ENCODE data around the gene ATP5ME. TPM values are rescaled to one million over a fixed set of nuclear protein-coding genes. Genes with fewer than 3 reads are reported as not detected.

The ATP5ME gene
- total RNA-seq, 4 donors from 2014 or later: 74.5 to 126 (median 103) TPM

DNA sequence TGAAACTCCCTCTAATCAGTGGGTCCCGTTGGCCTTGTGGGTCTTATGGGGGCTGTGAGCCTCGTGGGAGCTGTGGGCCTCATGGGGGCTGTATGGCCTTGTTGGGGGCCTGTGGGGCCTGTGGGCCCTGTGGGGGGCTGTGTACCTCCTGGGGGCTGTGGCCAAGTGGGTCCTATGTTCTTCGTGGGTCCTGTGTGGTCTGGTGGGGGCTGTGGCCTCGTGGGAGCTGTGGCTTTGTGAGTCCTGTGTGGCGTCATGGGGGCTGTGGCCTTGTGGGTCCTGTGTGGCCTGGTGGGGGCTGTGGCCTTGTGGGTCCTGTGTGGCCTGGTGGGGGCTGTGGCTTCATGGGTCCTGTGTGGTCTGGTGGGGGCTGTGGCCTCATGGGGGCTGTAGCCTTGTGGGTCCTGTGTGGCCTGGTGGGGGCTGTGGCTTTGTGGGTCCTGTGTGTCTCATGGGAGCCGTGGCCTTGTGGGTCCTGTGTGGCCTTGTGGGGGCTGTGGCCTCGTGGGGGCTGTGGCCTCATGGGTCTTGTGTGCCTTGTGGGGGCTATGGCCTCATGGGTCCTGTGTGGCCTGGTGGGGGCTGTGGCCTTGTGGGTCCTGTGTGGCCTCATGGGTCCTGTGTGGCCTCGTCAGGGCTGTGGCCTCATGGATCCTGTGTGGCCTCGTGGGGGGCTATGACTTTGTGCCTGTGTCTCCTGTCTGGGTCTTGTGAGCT lies 39.0 kb upstream of the ATP5ME start:
- TF ChIP-seq POLR2A (IDR thresholded peaks at IDR 0.05): no peak
- TF ChIP-seq, protein P1, sequence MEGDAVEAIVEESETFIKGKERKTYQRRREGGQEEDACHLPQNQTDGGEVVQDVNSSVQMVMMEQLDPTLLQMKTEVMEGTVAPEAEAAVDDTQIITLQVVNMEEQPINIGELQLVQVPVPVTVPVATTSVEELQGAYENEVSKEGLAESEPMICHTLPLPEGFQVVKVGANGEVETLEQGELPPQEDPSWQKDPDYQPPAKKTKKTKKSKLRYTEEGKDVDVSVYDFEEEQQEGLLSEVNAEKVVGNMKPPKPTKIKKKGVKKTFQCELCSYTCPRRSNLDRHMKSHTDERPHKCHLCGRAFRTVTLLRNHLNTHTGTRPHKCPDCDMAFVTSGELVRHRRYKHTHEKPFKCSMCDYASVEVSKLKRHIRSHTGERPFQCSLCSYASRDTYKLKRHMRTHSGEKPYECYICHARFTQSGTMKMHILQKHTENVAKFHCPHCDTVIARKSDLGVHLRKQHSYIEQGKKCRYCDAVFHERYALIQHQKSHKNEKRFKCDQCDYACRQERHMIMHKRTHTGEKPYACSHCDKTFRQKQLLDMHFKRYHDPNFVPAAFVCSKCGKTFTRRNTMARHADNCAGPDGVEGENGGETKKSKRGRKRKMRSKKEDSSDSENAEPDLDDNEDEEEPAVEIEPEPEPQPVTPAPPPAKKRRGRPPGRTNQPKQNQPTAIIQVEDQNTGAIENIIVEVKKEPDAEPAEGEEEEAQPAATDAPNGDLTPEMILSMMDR (IDR thresholded peaks at IDR 0.05): no peak
- Histone ChIP-seq H3K36me3 (peaks cover 0 to 24% (median 0%) of the 10 kb centered on the region in 3 donors), H3K4me3 (no peak overlapping the region), H3K27me3 (no peaks in the 10 kb centered on the region), H3K4me1 (peaks cover 8 to 30% (median 12%) of the 10 kb centered on the region in 3 donors), H3K27ac (no peak overlapping the region), H3K9me3 (no peaks in the 10 kb centered on the region)
- DNase-seq: no peak
- WGBS, 2 donors: 87 to 93% methylated on average over 2 to 3 of the region's 9 CpGs
- intact Hi-C loops (cut with DNase I): no loop called here

DNA sequence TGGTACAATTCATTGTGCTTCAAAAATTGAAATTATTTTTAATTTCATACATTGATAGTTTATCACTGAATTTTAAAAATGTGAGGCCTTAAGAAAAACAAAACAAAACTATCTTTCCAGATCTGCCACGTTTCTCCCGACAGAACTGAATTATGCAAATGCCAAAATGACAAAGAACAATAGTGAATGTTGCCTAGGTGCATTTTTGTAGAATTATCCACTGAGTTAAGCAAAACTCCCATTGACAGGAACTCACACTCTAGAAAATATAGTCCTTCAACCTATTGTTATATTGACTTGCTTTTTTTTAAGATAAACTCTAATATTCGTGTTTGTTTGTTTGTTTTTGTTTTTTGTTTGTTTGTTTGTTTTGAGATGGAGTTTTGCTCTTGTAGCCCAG lies 38.0 kb upstream of the ATP5ME start:
- Histone ChIP-seq H3K4me3 (no peak overlapping the region), H3K9me3 (no peaks in the 10 kb centered on the region), H3K36me3 (peaks cover 0 to 24% (median 0%) of the 10 kb centered on the region in 3 donors), H3K27ac (no peak overlapping the region), H3K4me1 (peaks cover 12 to 40% (median 15%) of the 10 kb centered on the region in 3 donors), H3K27me3 (no peaks in the 10 kb centered on the region)
- WGBS, 2 donors: 46 to 65% methylated on average over 3 of the region's 3 CpGs
- TF ChIP-seq, protein P1 (IDR thresholded peaks at IDR 0.05): no peak
- intact Hi-C loops (cut with DNase I): no loop called here
- DNase-seq: no peak

DNA sequence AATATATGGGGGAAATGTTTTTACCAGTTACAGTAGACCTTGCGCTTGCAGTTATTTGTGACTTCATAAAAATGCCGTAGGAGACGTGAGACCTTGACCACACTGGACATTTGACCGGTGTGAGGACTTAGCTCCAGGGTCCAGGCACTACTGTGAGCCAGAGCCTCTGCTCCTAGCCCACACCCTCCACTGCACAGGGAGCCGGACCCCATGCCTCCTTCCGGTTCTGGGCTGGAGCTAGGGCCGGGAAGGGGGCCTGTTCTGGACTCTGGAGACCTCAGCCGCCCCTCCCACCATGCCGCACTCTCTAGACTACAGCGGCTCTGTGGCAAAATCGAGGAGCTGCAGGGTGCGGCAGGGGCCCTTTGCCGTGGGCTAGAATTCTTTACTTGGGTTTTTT lies 36.8 kb upstream of the ATP5ME start:
- WGBS, 2 donors: 82 to 87% methylated on average over 13 of the region's 13 CpGs
- Histone ChIP-seq H3K4me1 (peaks cover 20 to 49% (median 20%) of the 10 kb centered on the region in 3 donors), H3K27me3 (no peaks in the 10 kb centered on the region), H3K36me3 (peaks cover 0 to 24% (median 0%) of the 10 kb centered on the region in 3 donors), H3K27ac (no peak overlapping the region), H3K4me3 (no peak overlapping the region), H3K9me3 (no peaks in the 10 kb centered on the region)
- intact Hi-C loops (cut with DNase I): no loop called here
- no peak for TF ChIP-seq POLR2A (IDR thresholded peaks at IDR 0.05)
- TF ChIP-seq, protein P1 (IDR thresholded peaks at IDR 0.05): no peak
- no peak for DNase-seq

DNA sequence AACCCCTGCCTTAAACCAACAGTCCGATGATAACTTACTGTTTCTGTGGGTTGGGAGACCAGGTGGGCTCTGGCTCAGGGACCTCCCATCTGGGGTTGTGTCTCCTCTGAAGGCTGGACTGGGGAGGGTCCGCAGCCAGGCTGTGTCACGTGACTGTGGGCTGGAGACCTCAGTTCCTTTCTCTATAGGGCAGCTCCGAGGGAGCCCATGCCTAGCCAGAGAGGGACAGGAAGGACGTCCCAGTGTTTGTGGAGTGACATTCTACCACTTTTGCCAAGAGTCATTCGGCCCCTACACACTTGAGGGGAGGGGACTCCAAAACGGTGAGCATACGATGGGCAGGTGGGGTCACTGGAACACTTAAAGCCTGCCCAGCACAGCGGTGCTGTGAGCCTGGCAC lies 36.0 kb upstream of the ATP5ME start:
- TF ChIP-seq POLR2A (IDR thresholded peaks at IDR 0.05): no peak
- TF ChIP-seq, protein P1 (IDR thresholded peaks at IDR 0.05): no peak
- H3K27me3 ChIP-seq: no peaks in the 10 kb centered on the region
- peaks cover 0 to 24% (median 0%) of the 10 kb centered on the region in 3 donors for H3K36me3 ChIP-seq
- H3K27ac ChIP-seq: no peak overlapping the region
- peaks cover 20 to 52% (median 22%) of the 10 kb centered on the region in 3 donors for H3K4me1 ChIP-seq
- no peak for DNase-seq
- intact Hi-C loops (cut with DNase I): no loop called here
- WGBS, 2 donors: 68 to 81% methylated on average over 5 to 8 of the region's 9 CpGs
- no peaks in the 10 kb centered on the region for H3K9me3 ChIP-seq
- no peak overlapping the region for H3K4me3 ChIP-seq

DNA sequence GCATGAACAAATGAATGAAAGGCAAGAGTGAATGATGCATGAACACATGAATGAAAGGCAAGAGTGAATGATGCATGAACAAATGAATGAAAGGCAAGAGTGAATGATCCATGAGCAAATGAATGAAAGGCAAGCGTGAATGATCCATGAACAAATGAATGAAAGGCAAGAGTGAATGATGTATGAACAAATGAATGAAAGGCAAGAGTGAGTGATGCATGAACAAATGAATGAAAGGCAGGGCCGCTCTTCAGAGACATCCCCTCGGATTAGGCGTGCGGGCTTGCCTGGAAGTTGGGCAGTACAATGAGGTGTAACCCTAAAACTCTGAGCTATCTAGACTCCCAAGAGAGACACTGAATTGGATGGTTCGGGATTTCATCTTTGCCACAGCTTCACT lies 35.3 kb upstream of the ATP5ME start:
- Histone ChIP-seq H3K4me3 (no peak overlapping the region), H3K36me3 (peaks cover 0 to 21% (median 0%) of the 10 kb centered on the region in 3 donors), H3K9me3 (no peaks in the 10 kb centered on the region), H3K27ac (no peak overlapping the region), H3K4me1 (peaks cover 25 to 60% (median 28%) of the 10 kb centered on the region in 3 donors), H3K27me3 (no peaks in the 10 kb centered on the region)
- 87 to 88% methylated on average over 6 of the region's 6 CpGs for WGBS, 2 donors
- TF ChIP-seq, protein P1 (IDR thresholded peaks at IDR 0.05): no peak
- TF ChIP-seq POLR2A (IDR thresholded peaks at IDR 0.05): no peak
- no peak for DNase-seq
- intact Hi-C loops (cut with DNase I): no loop called here

All from esophagus squamous epithelium (tissue), 5 donors.